Esophagus muscularis mucosa (tissue), 3 donors: ENCODE data around the gene P2RY8.
A peak's percentile ranks its signal among the peaks of the same experiment; 100 is the strongest.

Source experiments
- POLR2AphosphoS5 ChIP-seq, 2 donors: sonication (generic); formaldehyde crosslinking; IDR thresholded peaks; one replicate each; pipeline ENCODE4 v1.6.1; 2017; ENCODE audit warnings: antibody characterized with exemption in 2 of 2
- TF ChIP-seq, protein P1 (sequence below), 3 experiments: fragments of 200-600 bp in 2 of 3; fragments of 450-650 bp in 1 of 3; sonication (generic) in 2 of 3; IDR thresholded peaks; one replicate each; pipeline ENCODE4 v1.5.1; 2017 to 2019; ENCODE audit warnings: antibody characterized with exemption in 3 of 3, mild to moderate bottlenecking in 2 of 3, moderate library complexity in 1 of 3

DNA sequence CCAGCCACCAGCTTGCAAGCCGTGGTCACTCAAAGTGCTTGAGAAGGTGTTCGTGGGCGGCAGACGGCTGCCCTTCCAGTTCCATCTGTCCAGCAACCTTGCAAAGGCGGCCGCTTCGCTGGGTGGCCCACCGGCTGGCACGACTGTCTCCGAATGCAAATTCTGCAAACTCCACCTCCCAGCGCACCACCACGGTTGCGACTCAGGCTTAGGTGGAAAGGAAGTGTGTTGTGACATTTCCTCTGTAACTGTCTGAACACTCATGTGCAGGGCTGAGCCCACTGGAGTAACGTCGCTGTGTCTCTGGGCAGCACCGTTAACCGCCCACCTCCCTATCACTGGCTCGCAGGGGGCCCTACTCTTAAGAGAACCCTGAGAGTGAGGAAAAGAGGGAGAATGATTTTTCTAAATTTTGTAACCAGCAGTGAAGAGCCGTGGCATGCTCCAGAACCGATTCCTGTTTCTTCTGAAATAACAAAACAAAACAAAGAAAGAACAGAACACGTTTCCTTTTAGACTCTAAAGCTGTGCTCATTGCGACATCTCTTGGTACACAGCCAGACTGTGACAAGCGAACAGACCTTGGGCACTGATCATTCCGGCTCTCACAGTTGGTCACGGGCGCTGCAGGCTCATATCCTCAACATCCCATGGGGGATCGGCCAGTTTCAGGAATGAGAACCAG is at the start of gene P2RY8:
- TF ChIP-seq POLR2AphosphoS5 (IDR thresholded peaks at IDR 0.05): peak in 1 of 2 donors; percentile 14
- TF ChIP-seq, protein P1, sequence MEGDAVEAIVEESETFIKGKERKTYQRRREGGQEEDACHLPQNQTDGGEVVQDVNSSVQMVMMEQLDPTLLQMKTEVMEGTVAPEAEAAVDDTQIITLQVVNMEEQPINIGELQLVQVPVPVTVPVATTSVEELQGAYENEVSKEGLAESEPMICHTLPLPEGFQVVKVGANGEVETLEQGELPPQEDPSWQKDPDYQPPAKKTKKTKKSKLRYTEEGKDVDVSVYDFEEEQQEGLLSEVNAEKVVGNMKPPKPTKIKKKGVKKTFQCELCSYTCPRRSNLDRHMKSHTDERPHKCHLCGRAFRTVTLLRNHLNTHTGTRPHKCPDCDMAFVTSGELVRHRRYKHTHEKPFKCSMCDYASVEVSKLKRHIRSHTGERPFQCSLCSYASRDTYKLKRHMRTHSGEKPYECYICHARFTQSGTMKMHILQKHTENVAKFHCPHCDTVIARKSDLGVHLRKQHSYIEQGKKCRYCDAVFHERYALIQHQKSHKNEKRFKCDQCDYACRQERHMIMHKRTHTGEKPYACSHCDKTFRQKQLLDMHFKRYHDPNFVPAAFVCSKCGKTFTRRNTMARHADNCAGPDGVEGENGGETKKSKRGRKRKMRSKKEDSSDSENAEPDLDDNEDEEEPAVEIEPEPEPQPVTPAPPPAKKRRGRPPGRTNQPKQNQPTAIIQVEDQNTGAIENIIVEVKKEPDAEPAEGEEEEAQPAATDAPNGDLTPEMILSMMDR (IDR thresholded peaks at IDR 0.05): no peak
